ENCODE measurements around the gene HES7. TPM values are rescaled to one million over a fixed set of nuclear protein-coding genes. Genes with fewer than 3 reads are reported as not detected.
A peak's percentile ranks its signal among the peaks of the same experiment; 100 is the strongest.

The HES7 gene
- total RNA-seq, 2 donors from 2014 or later: not detected

DNA sequence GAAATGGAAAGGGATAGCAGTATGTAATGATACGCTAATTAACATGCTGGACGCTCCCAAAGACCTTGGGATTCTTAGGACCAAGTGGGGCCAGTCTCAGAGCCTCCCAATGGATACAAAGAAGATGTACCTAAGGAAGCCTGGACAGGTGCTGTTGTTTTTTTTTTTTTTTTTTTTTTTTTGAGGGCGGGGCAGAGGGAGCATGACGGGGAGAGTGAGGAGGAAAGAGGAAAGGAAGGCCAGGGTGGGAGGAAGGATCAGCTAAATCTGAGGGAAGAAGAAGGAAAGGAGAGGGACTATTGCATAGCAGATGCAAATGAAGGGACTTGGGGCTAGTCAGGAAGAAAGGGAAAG, 36.3 kb upstream of the HES7 start:
- ATAC-seq (no peak), DNase-seq (no peak)
- H3K27ac Mint-ChIP-seq: no peak overlapping the region
- H3K4me3 Mint-ChIP-seq: peak overlapping the region; percentile 90
- peaks cover 8% of the 10 kb centered on the region for H3K36me3 Mint-ChIP-seq (ENCODE audit: low read depth)
- H3K27me3 Mint-ChIP-seq: no peaks in the 10 kb centered on the region
- peaks cover 50% of the 10 kb centered on the region for H3K4me1 Mint-ChIP-seq
- H3K9me3 ChIP-seq (ENCODE audit: control insufficient read depth, low read length, poor library complexity, severe bottlenecking): no peaks in the 10 kb centered on the region

DNA sequence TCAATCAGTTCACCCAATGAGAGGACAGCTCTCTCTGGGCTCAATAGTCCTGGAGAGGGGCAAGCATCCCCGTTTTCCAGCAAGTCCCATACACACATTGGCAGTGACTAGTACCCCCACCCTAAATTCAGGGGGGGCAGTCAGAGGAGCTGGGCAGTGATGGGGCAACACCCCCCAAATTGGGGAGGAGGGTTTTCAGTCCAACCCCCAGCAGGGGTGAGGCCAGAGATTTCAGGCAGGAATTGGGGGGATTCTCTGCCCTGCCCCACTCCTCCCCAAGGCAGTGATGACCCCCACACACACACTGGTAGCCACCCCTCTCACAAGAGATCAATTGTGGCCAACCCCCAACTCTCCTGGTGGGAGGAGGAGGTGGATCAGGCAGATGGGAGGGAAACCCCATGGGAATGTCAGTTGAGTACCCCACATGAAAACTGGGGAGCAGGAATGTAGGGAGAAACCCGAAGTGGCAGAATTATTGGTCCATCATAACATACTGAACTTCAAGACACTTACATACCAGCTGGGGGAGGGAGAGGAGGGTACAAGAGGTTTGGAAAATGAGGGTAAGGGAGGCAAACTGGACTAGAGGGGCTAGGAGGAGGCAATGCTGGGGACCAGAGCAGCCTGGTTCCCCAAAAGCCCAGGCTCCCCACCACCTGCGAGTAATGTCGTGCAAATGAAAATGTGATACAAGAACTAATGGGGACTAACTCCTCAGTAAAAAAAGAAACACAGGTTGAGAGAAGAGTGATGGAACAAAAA, 35.7 kb upstream of the HES7 start:
- peaks cover 8% of the 10 kb centered on the region for H3K36me3 Mint-ChIP-seq (ENCODE audit: low read depth)
- H3K27ac Mint-ChIP-seq: no peak overlapping the region
- peak overlapping the region; percentile 2 for H3K4me3 Mint-ChIP-seq
- H3K4me1 Mint-ChIP-seq: peaks cover 50% of the 10 kb centered on the region
- ATAC-seq (no peak), DNase-seq (no peak)
- no peaks in the 10 kb centered on the region for H3K9me3 ChIP-seq (ENCODE audit: control insufficient read depth, low read length, poor library complexity, severe bottlenecking)
- H3K27me3 Mint-ChIP-seq: no peaks in the 10 kb centered on the region

DNA sequence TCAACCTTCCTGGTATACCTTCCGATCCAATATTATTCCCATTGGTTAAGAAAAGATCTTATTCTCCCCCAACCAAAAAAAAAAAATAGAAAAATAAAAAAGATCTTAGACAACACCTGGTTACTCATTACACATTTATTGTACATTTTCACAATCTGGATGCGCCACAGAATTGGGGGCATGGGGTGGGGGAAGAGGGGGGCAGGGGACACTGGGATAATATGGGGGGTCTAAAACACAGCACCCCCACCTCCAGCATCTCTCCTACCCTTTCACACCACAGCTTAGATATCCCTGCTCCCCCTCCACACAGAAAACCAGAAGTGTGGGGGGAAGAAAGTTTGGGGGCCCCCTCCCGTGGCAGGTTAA, 35.1 kb upstream of the HES7 start:
- peak overlapping the region; percentile 73 for H3K4me3 Mint-ChIP-seq
- ATAC-seq: no peak
- peaks cover 9% of the 10 kb centered on the region for H3K36me3 Mint-ChIP-seq (ENCODE audit: low read depth)
- DNase-seq: no peak
- no peaks in the 10 kb centered on the region for H3K9me3 ChIP-seq (ENCODE audit: control insufficient read depth, low read length, poor library complexity, severe bottlenecking)
- H3K27ac Mint-ChIP-seq: no peak overlapping the region
- H3K4me1 Mint-ChIP-seq: peaks cover 54% of the 10 kb centered on the region
- H3K27me3 Mint-ChIP-seq: no peaks in the 10 kb centered on the region

DNA sequence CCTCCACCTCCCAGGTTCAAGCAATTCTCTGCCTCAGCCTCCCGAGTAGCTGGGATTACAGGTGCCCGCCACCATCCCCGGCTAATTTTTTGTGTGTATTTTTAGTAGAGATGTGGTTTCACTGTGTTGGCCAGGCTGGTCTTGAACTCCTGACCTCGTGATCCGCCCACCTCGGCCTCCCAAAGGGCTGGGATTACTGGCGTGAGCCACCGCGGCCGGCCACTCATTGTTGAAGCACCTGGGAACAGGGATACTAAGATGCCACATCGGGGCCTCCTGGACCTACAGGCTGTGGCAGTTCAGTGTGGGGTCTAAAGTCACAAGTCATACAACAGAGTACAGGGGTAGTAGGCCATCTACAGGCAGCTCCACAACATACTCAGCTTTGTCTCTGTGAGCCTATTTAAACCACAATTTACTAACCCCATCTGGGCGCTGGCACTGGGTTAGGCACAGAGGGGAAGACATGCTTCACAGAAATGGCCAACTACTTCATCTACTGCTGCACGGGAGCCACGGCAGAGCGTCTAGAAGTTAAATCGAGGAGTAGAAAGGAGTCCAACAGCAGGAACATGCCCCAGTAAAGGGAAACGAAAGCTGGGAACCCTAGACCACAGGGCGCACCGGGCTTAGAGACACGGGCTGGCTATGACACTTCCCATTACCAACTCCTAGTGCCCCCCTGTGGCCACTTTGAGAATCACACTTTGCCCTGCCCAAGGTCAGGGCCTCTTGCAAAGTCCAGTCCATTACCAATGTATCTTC, 34.5 kb upstream of the HES7 start:
- H3K27ac Mint-ChIP-seq: no peak overlapping the region
- peaks cover 12% of the 10 kb centered on the region for H3K36me3 Mint-ChIP-seq (ENCODE audit: low read depth)
- H3K4me3 Mint-ChIP-seq: peak overlapping the region; percentile 73
- ATAC-seq (peak; percentile 11), DNase-seq (peak; percentile 72 to 89 (median 75))
- H3K4me1 Mint-ChIP-seq: peaks cover 54% of the 10 kb centered on the region
- H3K9me3 ChIP-seq (ENCODE audit: control insufficient read depth, low read length, poor library complexity, severe bottlenecking): no peaks in the 10 kb centered on the region
- H3K27me3 Mint-ChIP-seq: no peaks in the 10 kb centered on the region

DNA sequence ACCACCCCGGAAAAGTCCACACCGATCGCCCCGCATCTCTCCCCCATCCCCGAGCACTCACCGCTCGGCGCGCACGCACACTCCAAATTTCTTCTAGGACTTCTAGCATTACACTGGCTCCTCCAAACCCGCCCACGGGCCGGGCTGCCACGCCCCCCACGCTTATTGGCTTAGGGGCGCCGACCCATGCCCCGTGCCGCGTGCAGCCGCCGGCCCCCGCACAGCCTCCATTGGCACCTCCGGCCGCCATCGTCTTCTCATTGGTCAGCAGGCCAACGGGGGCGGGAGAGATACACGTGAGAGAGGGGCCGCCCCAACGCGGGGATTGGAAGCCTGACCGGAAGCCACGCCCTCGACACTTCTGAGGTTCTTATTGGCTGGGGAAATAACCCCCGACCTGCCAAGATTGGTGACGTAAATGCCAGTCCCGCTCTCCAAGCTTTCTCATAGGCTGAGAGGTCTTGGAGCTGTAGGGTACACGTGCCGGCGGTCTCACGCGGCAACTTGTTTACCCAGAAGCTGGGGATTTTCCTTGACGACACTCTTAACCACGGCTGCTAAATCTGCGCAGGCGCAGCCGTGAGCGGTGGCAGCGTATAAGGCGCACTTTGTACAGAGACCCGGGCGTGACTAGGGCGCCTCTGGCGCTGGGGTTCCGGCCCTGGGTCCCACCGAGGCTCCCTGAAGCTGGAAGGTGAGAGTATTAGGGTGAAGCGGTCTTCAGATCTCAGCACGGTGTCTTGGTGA, 32.5 kb upstream of the HES7 start:
- Mint-ChIP-seq H3K4me1 (peaks cover 63% of the 10 kb centered on the region), H3K27me3 (no peaks in the 10 kb centered on the region), H3K27ac (no peak overlapping the region), H3K4me3 (no peak overlapping the region), H3K36me3 (ENCODE audit: low read depth) (peaks cover 21% of the 10 kb centered on the region)
- H3K9me3 ChIP-seq (ENCODE audit: control insufficient read depth, low read length, poor library complexity, severe bottlenecking): no peaks in the 10 kb centered on the region
- DNase-seq: peak; percentile 99 to 100 (median 99)
- ATAC-seq: peak; percentile 75

DNA sequence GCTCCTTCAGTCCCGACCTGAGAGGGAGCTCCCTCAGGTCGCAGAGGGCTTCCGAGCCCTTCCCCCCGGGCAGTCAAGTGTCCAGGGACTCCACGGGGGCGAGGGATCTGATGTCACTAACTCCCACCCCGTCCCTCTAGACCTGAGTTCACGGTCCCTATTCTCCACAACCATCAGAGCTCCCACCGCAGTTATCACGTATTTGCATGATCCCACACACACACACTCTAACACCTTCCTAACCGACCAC, 32.0 kb upstream of the HES7 start:
- DNase-seq (no peak), ATAC-seq (no peak)
- H3K36me3 Mint-ChIP-seq (ENCODE audit: low read depth): peaks cover 22% of the 10 kb centered on the region
- no peaks in the 10 kb centered on the region for H3K27me3 Mint-ChIP-seq
- no peaks in the 10 kb centered on the region for H3K9me3 ChIP-seq (ENCODE audit: control insufficient read depth, low read length, poor library complexity, severe bottlenecking)
- H3K4me3 Mint-ChIP-seq: no peak overlapping the region
- H3K27ac Mint-ChIP-seq: no peak overlapping the region
- peaks cover 63% of the 10 kb centered on the region for H3K4me1 Mint-ChIP-seq

DNA sequence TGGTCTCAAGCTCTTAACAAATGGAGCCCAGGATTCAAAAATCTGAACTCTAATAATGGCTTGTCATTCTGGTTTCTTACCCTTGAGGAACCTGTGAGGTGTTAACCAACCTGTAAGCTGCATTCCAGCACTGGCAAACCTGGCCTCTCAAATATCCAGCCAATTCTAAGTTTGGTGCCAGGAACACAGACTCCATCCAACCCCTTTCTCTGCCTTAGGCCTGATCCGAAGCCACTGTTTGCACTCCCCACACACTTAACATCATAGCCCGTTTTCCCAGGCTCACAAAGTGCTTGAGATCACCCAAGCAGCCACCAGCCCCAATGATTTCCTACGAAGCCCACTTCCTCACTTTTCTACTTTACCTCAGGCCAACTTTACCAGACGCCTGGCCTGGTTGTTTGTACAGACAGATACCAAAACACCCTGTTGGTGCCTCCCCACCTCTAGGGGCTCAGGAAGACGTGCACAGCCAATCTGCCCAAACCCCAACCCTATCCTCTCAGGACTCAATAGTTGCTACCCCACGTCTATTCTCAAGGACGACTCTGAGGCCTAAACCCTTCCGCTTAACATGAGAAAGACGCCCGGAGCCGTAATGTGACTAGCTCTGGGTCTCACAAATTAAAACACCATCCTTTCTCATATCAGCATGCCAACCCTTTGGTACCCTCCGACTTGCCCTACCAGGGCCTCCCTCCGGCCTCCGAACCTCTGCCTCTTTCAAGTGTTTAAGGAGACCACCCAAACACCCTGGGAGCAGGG, 31.5 kb upstream of the HES7 start:
- H3K4me3 Mint-ChIP-seq: no peak overlapping the region
- H3K27ac Mint-ChIP-seq: no peak overlapping the region
- peak in 1 of 3 donors; percentile 15 for DNase-seq
- peaks cover 21% of the 10 kb centered on the region for H3K36me3 Mint-ChIP-seq (ENCODE audit: low read depth)
- H3K27me3 Mint-ChIP-seq: no peaks in the 10 kb centered on the region
- H3K9me3 ChIP-seq (ENCODE audit: control insufficient read depth, low read length, poor library complexity, severe bottlenecking): no peaks in the 10 kb centered on the region
- no peak for ATAC-seq
- H3K4me1 Mint-ChIP-seq: peaks cover 60% of the 10 kb centered on the region

DNA sequence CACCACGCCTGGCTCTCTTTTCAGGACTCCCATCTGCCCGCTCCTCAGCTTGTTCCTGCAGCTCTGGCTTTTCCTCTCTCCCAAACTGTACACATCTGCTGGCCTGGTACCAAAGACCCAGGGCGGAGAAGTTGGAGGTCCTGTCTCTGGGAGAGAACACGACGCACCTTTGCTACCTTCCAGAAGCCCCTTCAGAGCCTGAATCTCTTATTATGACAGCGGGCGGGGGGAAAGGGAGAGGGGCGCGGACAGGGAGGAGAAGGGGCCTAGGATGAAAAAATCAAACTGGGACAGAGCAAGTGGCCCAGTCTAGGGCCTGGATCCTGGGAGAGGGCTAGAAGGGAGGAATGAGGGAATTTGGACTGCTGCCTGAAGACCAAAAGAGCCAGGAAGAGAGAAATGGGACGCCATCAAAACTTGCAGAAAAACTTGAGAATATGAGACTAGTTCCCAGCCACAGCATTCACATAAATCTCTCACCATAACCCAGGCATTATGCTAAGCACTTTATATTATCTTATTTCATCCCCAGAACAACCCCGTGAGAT, 30.8 kb upstream of the HES7 start:
- no peak overlapping the region for H3K27ac Mint-ChIP-seq
- no peaks in the 10 kb centered on the region for H3K27me3 Mint-ChIP-seq
- ATAC-seq (no peak), DNase-seq (no peak)
- H3K36me3 Mint-ChIP-seq (ENCODE audit: low read depth): peaks cover 17% of the 10 kb centered on the region
- H3K4me3 Mint-ChIP-seq: no peak overlapping the region
- peaks cover 57% of the 10 kb centered on the region for H3K4me1 Mint-ChIP-seq
- H3K9me3 ChIP-seq (ENCODE audit: control insufficient read depth, low read length, poor library complexity, severe bottlenecking): no peaks in the 10 kb centered on the region

DNA sequence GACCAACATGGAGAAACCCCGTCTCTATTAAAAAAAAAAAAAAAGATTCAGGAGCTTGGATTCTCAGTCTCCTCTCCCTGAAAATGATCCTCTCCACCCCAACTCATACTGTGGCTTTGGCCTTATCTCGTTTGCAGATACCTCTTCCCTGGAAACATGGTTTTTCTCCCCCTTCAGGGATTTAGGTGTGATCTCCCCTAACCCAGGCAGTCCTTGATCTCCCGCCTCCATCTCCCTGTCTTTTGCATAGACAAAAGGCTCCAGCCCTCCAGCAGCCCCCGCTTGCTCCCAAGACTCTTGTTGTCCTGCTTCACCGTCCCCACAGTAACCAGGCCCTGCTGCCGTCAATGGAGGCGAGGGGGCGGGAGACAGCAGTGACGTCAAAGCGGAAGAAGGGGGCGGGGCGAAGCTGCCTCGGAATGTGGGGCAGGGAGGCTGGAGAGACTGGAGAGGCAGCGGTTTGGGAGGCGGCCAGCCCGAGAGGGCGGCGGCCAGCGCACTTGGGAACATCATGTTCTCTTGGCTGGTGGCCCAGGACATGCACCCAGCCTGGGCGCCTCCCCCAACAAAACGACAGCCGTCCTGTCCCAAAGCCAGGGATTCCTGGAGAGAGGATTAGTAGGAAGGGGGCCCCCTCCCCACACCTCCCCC, 30.2 kb upstream of the HES7 start:
- H3K27me3 Mint-ChIP-seq: no peaks in the 10 kb centered on the region
- no peak overlapping the region for H3K27ac Mint-ChIP-seq

DNA sequence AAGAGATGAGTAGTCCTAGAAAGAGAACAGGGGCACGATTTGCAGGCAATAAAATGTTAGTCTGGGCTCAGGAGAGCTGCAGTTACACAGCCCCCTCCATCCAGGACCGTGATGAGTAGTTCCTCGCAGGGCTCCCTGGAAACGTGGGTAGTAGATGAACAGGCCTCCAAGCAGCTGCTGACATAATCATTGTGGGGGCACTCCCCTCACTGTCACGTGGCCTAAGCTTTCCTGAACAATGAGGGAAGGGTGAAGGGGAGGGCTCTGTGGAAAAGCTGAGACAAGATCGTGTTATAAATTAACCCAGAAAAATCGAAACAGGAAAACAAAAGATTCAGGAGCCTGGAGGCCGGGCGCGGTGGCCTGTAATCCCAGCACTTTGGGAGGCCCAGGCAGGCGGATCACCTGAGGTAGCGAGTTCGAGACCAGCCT, 29.6 kb upstream of the HES7 start:
- Mint-ChIP-seq H3K4me3 (no peak overlapping the region), H3K36me3 (ENCODE audit: low read depth) (peaks cover 17% of the 10 kb centered on the region), H3K27me3 (no peaks in the 10 kb centered on the region), H3K27ac (no peak overlapping the region), H3K4me1 (peaks cover 54% of the 10 kb centered on the region)
- no peaks in the 10 kb centered on the region for H3K9me3 ChIP-seq (ENCODE audit: control insufficient read depth, low read length, poor library complexity, severe bottlenecking)
- ATAC-seq (no peak), DNase-seq (peak in 1 of 3 donors; percentile 14)

More for the DNA sequence above, 30.2 kb upstream of the HES7 start:
- peak; percentile 25 for ATAC-seq
- peaks cover 57% of the 10 kb centered on the region for H3K4me1 Mint-ChIP-seq
- peaks cover 17% of the 10 kb centered on the region for H3K36me3 Mint-ChIP-seq (ENCODE audit: low read depth)
- peak; percentile 86 to 95 (median 93) for DNase-seq
- H3K4me3 Mint-ChIP-seq: no peak overlapping the region
- H3K9me3 ChIP-seq (ENCODE audit: control insufficient read depth, low read length, poor library complexity, severe bottlenecking): no peaks in the 10 kb centered on the region

DNA sequence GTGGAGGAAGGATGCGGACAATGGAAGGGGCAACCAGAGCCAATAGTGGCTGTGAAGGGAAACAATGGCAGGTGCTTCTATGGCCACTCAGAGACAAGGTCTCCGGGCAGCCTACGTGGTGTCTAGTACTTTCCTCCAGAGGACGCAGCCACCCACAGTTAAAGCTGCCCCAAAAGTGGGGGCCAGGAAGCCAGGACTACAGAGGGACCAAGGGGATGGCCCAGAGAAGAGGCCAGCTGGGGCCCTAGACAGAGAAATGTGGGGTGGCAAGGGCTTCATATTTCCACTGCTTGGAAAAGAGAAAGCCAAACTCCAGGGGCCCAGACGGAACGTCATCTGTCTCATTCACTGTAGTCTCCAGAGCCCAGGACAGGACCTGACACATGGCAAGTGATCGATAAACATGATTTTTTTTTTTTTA, 29.1 kb upstream of the HES7 start:
- H3K27me3 Mint-ChIP-seq: no peaks in the 10 kb centered on the region

DNA sequence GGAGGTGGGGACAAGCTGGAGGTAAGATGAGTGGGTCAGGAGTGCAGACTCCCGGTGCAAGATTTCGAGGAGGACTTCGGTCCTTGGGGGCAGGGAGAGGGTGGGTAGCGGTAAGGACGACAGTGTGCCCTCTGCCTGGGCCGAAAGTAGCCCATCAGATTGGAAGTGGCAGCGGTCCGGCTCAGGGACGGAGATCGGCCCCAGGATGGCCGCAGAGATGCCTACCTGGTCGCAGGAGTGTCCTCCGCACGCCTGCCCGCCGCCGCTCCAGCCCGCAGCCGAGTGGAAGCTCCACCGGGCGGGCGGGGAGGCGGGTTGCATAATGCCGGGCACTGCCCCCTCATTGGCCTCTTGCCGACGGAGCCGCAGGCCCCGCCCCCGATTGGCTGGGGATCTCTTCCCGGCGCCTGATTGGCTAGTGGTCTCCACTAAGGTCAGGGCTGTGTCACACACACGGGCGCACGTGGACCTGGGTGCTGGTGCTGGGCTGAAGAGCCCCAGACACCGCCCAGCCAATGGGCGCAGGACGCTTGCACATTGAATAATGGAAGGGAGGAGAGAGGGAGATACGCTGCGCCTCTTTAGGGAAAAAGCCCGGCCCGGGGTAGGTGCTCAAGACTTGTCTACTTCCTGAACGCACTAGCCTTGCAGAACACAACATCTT, 28.3 kb upstream of the HES7 start, which contains the start of gene PER1:
Gene PER1, minus strand, starts transcription at position 293 of the 664 bp plus-strand sequence. CDS start 1,698 bp downstream, outside the sequence.
- no peak within 1 kb of the TSS for H3K4me3 Mint-ChIP-seq
- no peaks in the 10 kb centered on the region for H3K9me3 ChIP-seq (ENCODE audit: control insufficient read depth, low read length, poor library complexity, severe bottlenecking)
- H3K4me1 Mint-ChIP-seq: peaks cover 62% of the 10 kb centered on the region
- H3K27me3 Mint-ChIP-seq: no peaks in the 10 kb centered on the region
- H3K36me3 Mint-ChIP-seq (ENCODE audit: low read depth): peaks cover 22% of the 10 kb centered on the region
- ATAC-seq (peak; percentile 31), DNase-seq (peak; percentile 78 to 88 (median 85))
- H3K27ac Mint-ChIP-seq: no peak within 1 kb of the TSS

More for the DNA sequence above, 29.1 kb upstream of the HES7 start:
- ATAC-seq (no peak), DNase-seq (no peak)
- Mint-ChIP-seq H3K4me3 (no peak overlapping the region), H3K27ac (no peak overlapping the region), H3K36me3 (ENCODE audit: low read depth) (peaks cover 22% of the 10 kb centered on the region), H3K4me1 (peaks cover 56% of the 10 kb centered on the region)
- no peaks in the 10 kb centered on the region for H3K9me3 ChIP-seq (ENCODE audit: control insufficient read depth, low read length, poor library complexity, severe bottlenecking)

Measured in T-helper 17 cell (primary cell).